ENCODE measurements around the gene HPRT1. TPM values are rescaled to one million over a fixed set of nuclear protein-coding genes. Genes with fewer than 3 reads are reported as not detected.

The HPRT1 gene
- total RNA-seq, 4 donors from 2014 or later, result 5.0 to 12.8 (median 7.2) TPM

GRCh38 chrX:134444681-134445080, 15.3 kb upstream of the HPRT1 start:
- Histone ChIP-seq H3K4me3 (no peak overlapping the region), H3K9me3 (no peaks in the 10 kb centered on the region), H3K27ac (no peak overlapping the region), H3K36me3 (no peaks in the 10 kb centered on the region), H3K4me1 (no peaks in the 10 kb centered on the region), H3K27me3 (no peaks in the 10 kb centered on the region)
- WGBS, result 61% methylated on average over 3 of the region's 3 CpGs
- TF ChIP-seq POLR2A (IDR thresholded peaks at IDR 0.05) (no peak), CTCF (IDR thresholded peaks at IDR 0.05) (no peak), EP300 (IDR thresholded peaks at IDR 0.05) (no peak), POLR2AphosphoS5 (IDR thresholded peaks at IDR 0.05) (no peak)
- DNase-seq (ENCODE audit: low spot score in 2 of 2), result no peak

- Histone ChIP-seq H3K4me3 (no peak overlapping the region), H3K27ac (no peak overlapping the region), H3K9me3 (no peaks in the 10 kb centered on the region), H3K27me3 (no peaks in the 10 kb centered on the region), H3K36me3 (no peaks in the 10 kb centered on the region), H3K4me1 (no peaks in the 10 kb centered on the region)
- no peak for DNase-seq (ENCODE audit: low spot score in 2 of 2)
- TF ChIP-seq POLR2A (IDR thresholded peaks at IDR 0.05) (no peak), POLR2AphosphoS5 (IDR thresholded peaks at IDR 0.05) (no peak), EP300 (IDR thresholded peaks at IDR 0.05) (no peak), CTCF (IDR thresholded peaks at IDR 0.05) (no peak)
- 80% methylated on average over 6 of the region's 6 CpGs for WGBS
Observed at GRCh38 chrX:134452596-134452995, 7.4 kb upstream of the HPRT1 start.

GRCh38 chrX:134453631-134454030, 6.3 kb upstream of the HPRT1 start:
- H3K4me3 ChIP-seq, result no peak overlapping the region
- no peaks in the 10 kb centered on the region for H3K27me3 ChIP-seq
- DNase-seq (ENCODE audit: low spot score in 2 of 2), result no peak
- TF ChIP-seq POLR2A (IDR thresholded peaks at IDR 0.05), result no peak
- no peak for TF ChIP-seq POLR2AphosphoS5 (IDR thresholded peaks at IDR 0.05)
- TF ChIP-seq CTCF (IDR thresholded peaks at IDR 0.05), result no peak
- TF ChIP-seq EP300 (IDR thresholded peaks at IDR 0.05), result no peak
- H3K9me3 ChIP-seq, result no peaks in the 10 kb centered on the region
- H3K4me1 ChIP-seq, result no peaks in the 10 kb centered on the region
- whole genome bisulfite sequencing, result 70% methylated on average over 6 of the region's 6 CpGs
- H3K36me3 ChIP-seq, result no peaks in the 10 kb centered on the region
- H3K27ac ChIP-seq, result no peak overlapping the region

- Histone ChIP-seq H3K4me3 (no peak overlapping the region), H3K27me3 (no peaks in the 10 kb centered on the region), H3K27ac (no peak overlapping the region), H3K36me3 (no peaks in the 10 kb centered on the region), H3K4me1 (no peaks in the 10 kb centered on the region), H3K9me3 (no peaks in the 10 kb centered on the region)
- DNase-seq (ENCODE audit: low spot score in 2 of 2), result no peak
- 95% methylated on average over 7 of the region's 7 CpGs for WGBS
- TF ChIP-seq POLR2A (IDR thresholded peaks at IDR 0.05), result no peak
- TF ChIP-seq EP300 (IDR thresholded peaks at IDR 0.05), result no peak
- no peak for TF ChIP-seq CTCF (IDR thresholded peaks at IDR 0.05)
- no peak for TF ChIP-seq POLR2AphosphoS5 (IDR thresholded peaks at IDR 0.05)
Observed at GRCh38 chrX:134454506-134454905, 5.5 kb upstream of the HPRT1 start.

- no peak overlapping the region for H3K4me3 ChIP-seq
- DNase-seq (ENCODE audit: low spot score in 2 of 2), result no peak
- TF ChIP-seq POLR2AphosphoS5 (IDR thresholded peaks at IDR 0.05) (no peak), EP300 (IDR thresholded peaks at IDR 0.05) (no peak), POLR2A (IDR thresholded peaks at IDR 0.05) (no peak), CTCF (IDR thresholded peaks at IDR 0.05) (no peak)
- H3K27ac ChIP-seq, result no peak overlapping the region
- no peaks in the 10 kb centered on the region for H3K27me3 ChIP-seq
- H3K4me1 ChIP-seq, result no peaks in the 10 kb centered on the region
- no peaks in the 10 kb centered on the region for H3K36me3 ChIP-seq
- no peaks in the 10 kb centered on the region for H3K9me3 ChIP-seq
- 61% methylated on average over 5 of the region's 5 CpGs for WGBS
Observed at GRCh38 chrX:134457708-134458107, 2.3 kb upstream of the HPRT1 start.

All from suprapubic skin (tissue), 4 donors.